ENCODE data around the gene BRCA2.
"Not testable (repeated sequence)": the region's sequence is repeated elsewhere in the genome, so short reads cannot be mapped to it uniquely, and the experiment has no call there.

BRCA2 gene

DNA sequence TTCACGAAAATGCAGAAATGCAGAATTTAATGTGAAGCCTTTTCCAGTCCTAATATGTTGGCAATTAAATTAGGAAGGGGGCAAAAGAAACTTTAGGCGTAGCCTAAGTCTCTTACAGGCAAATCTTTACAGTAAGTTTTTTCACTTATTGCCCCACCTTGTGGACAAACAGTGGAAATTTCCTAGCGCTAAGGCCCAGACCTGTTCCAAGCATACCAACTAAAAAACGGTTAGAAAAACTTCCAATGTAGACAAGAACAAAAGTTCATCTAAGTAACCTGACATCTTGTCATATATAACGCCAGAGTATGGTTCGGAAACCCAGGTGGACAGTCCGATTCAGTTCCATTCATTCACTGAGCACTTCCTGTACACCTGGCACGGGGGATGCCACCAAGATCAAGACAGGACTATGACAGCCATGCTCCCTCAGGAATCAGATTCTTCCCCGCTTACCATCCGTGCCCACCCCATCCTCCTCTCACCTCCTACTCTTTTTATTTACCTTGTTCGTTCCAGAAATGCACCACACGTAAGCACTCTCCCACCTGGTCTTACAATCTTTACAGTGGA is 5.1 kb upstream of the BRCA2 start:
- DNase-seq: peak; percentile 53 to 78

- DNase-seq: no peak
These were observed 4.0 kb upstream of the BRCA2 start for GRCh38 chr13:32311188-32311897.

- DNase-seq: peak; percentile 85 to 87
These were observed 754 bp upstream of the BRCA2 start for GRCh38 chr13:32314271-32315237.

- DNase-seq: no peak
These were observed 676 bp downstream of the BRCA2 start for GRCh38 chr13:32316028-32316339.

GRCh38 chr13:32316501-32316900 is 1.2 kb downstream of the BRCA2 start:
- DNase-seq: peak; percentile 25 to 49

- DNase-seq: peak; percentile 82 to 85
These were observed 2.6 kb downstream of the BRCA2 start for GRCh38 chr13:32317716-32318465.

DNA sequence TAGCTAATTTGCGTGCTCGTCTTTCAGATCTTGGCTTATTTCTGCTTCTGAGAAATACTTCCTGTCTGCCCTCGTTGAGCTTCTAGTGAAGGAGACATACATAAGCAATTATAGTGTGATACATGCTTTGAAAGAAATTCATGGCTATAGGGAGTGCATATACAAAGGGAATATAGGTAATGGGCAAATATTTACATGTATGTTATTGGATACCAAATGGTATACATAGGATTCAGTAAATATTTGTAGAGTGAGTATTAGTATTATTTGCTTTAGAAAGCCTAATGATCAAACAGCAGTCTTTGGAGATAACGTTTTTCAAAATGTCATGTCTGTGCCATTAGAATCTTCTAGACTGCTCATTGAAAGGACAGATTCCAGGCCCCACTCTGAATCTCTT is 5.2 kb downstream of the BRCA2 start:
- DNase-seq: no peak

GRCh38 chr13:32323912-32324311 is 8.6 kb downstream of the BRCA2 start:
- DNase-seq: no peak

DNA sequence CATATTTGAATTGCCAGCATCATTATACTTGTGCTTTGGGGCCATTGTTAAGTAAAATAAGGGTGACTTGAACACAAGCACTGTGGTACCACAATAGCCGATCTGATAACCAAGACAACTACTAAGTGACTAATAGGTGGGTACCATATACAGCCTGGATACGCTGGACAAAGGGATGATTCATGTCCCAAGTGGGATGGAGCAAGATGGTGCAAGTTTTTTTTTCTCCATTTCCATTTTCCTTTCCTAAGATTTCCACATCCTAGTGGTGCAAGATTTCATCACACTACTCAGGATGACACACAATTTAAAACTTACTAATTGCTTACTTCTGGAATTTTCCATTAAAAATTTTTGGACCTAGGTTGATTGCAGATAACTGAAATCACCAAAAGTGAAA is 15.1 kb downstream of the BRCA2 start:
- DNase-seq: peak; percentile 80 to 85

DNA sequence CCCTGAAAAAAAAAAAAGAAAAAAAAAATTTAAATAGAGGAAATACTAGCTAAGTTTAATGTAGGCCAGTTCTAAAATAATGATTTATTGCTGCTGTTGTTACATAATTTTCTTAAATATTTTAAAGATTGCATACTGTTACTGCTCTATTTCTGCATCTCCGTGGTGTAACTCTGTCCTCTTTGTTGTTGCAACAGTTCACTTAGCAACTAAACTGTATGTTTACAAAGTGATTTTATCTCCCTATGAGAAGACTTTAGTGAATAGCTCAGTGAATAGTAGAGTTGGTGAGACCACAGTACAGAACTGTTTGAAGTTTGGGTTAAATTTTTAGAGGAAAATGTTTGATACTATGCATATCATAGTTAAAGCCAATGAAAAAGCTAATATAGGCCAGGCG is 19.4 kb downstream of the BRCA2 start:
- DNase-seq: peak; percentile 76 to 78

DNA sequence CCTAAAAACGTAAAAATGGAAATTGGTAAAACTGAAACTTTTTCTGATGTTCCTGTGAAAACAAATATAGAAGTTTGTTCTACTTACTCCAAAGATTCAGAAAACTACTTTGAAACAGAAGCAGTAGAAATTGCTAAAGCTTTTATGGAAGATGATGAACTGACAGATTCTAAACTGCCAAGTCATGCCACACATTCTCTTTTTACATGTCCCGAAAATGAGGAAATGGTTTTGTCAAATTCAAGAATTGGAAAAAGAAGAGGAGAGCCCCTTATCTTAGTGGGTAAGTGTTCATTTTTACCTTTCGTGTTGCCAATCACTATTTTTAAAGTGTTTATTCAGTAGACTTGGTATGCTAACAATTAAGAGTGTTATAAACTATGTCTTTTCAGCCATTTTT is 25.6 kb downstream of the BRCA2 start:
- DNase-seq: peak; percentile 52 to 63

GRCh38 chr13:32347651-32348050 is 32.3 kb downstream of the BRCA2 start:
- DNase-seq: no peak

DNA sequence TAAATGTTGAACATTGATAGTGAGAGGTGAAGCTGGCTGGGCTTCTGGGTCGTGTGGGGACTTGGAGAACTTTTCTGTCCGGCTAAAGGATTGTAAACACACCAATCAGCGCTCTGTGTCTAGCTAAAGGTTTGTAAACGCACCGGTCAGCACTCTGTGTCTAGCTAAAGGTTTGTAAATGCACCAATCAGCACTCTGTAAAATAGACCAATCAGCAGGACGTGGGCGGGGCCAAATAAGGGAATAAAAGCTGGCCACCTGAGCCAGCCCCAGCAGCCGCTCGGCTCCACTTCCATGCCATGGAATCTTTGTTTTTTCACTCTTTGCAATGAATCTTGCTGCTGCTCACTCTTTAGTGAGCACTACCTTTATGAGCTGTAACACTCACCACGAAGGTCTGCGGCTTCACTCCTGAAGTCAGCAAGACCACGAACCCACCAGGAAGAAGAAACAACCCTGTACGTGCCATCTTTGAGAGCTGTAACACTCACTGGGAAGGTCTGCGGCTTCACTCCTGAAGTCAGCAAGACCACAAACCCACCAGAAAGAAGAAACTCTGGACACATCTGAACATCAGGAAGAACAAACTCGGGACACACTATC is 35.6 kb downstream of the BRCA2 start:
- DNase-seq: not testable (repeated sequence)

DNA sequence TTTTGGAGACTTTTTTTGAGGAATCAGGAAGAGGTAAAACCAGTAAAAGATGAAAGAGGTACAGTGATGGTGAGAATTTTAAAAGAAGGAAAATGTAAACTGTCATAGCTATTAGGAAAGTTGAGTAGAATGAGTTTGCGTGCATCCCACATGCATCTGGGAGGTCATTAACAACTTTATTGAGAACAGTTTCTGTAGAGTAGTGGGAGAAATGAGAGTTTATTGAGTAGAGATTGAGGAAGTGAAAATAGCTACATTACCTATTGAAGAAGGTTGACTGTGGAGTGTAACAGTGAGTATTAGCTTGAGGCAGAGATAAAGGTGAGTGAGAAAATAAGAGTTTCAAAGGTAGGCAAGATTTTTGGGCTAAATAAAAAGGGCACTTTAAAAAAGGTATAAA is 38.7 kb downstream of the BRCA2 start:
- DNase-seq: no peak

- DNase-seq: not testable (repeated sequence)
These were observed 40.6 kb downstream of the BRCA2 start for GRCh38 chr13:32355935-32356334.

GRCh38 chr13:32362574-32362973 is 47.3 kb downstream of the BRCA2 start:
- DNase-seq: peak; percentile 22 to 46

GRCh38 chr13:32370805-32371204 is 55.5 kb downstream of the BRCA2 start:
- DNase-seq: no peak

- no peak for DNase-seq
These were observed 61.5 kb downstream of the BRCA2 start for GRCh38 chr13:32376642-32377415.

GRCh38 chr13:32378012-32378411 is 62.7 kb downstream of the BRCA2 start:
- no peak for DNase-seq

GRCh38 chr13:32381539-32381938 is 66.2 kb downstream of the BRCA2 start:
- no peak for DNase-seq

GRCh38 chr13:32383836-32384618 is 68.7 kb downstream of the BRCA2 start:
- no peak for DNase-seq

Data from inflammatory macrophage treated with lipopolysaccharide for 1 hour (primary cell).